ENCODE measurements around the gene TARS1. TPM values are rescaled to one million over a fixed set of nuclear protein-coding genes. Genes with fewer than 3 reads are reported as not detected.
A peak's percentile ranks its signal among the peaks of the same experiment; 100 is the strongest.

The TARS1 gene
- 100 to 1,000 TPM; 168 to 189 TPM for total RNA-seq
- polyA plus RNA-seq, result 10 to 100 TPM; 50.1 to 58.0 (median 55.6) TPM
- 56.0 to 680 (median 198) reads per million in 6 experiments for total RNA-seq

DNA sequence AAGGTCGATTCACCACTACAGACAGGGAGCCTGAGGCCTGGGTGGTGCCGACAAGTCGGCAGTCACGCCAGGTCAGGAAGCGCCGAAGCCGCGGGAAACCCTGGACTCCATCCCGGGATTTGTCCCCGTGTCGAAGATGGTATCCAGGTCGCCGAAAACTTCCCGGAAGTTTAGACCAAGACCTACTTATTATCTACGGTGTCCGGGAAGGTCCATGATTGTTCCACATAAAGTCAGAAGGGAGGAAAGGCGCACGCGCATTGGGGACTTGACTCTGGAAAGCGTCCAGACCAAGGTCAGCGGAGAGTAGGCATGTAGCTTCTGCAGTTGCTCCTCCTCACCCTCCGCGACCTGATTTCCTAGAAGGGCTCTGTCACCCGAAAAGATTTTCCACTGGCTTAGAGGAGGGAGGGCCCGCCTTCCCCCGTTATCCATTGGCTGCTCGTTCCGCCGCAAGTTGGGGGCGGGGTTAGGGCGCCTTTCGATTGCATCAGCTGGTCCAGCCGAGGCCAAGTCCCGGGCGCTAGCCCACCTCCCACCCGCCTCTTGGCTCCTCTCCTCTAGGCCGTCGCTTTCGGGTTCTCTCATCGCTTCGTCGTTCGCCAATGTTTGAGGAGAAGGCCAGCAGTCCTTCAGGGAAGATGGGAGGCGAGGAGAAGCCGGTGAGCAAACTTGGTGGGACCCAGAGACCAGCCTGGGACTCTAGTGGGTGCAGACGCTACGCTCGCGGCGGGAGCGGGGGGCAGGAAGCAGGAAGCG is at the start of gene TARS1:
Gene TARS1, plus strand, starts transcription at position 484 of the 759 bp plus-strand sequence. Its CDS starts 122 bp downstream, at position 606.
- POLR2A ChIA-PET, result interaction anchor here (0.7 kb wide), 1 partner anchor 17 kb away, joined by 3 read pairs; no protein-coding TSS in a partner anchor
- peaks cover 14 to 37% (median 31%) of the 10 kb centered on the region in 4 donors for H3K4me1 Mint-ChIP-seq
- no peaks in the 10 kb centered on the region for H3K27me3 Mint-ChIP-seq
- ATAC-seq (peak; percentile 93 to 94), DNase-seq (peak; percentile 82 to 95 (median 90))
- H3K9me3 Mint-ChIP-seq, result no peaks in the 10 kb centered on the region
- H3K27ac Mint-ChIP-seq, result no peak within 1 kb of the TSS
- peaks cover 0 to 15% (median 0%) of the 10 kb centered on the region in 3 donors for H3K36me3 Mint-ChIP-seq
- no peak within 1 kb of the TSS for H3K4me3 Mint-ChIP-seq

- no peaks in the 10 kb centered on the region for H3K4me1 Mint-ChIP-seq
- no peak for DNase-seq
- H3K27me3 Mint-ChIP-seq, result peaks cover 0 to 11% (median 2%) of the 10 kb centered on the region in 5 donors
- POLR2A ChIA-PET, result no interaction called here
- H3K4me3 Mint-ChIP-seq, result no peak overlapping the region
- no peak for ATAC-seq
- H3K9me3 Mint-ChIP-seq, result peaks cover 0 to 7% (median 4%) of the 10 kb centered on the region in 9 donors
- H3K27ac Mint-ChIP-seq, result no peak overlapping the region
- no peaks in the 10 kb centered on the region for H3K36me3 Mint-ChIP-seq
Observed at GRCh38 chr5:33398501-33398900, 42.3 kb upstream of the TARS1 start.

GRCh38 chr5:33400675-33401074 is 40.1 kb upstream of the TARS1 start:
- Mint-ChIP-seq H3K27ac (no peak overlapping the region), H3K4me3 (no peak overlapping the region), H3K4me1 (no peaks in the 10 kb centered on the region), H3K9me3 (peaks cover 0 to 12% (median 0%) of the 10 kb centered on the region in 9 donors), H3K27me3 (peaks cover 0 to 11% (median 2%) of the 10 kb centered on the region in 5 donors), H3K36me3 (no peaks in the 10 kb centered on the region)
- DNase-seq, result no peak
- no peak for ATAC-seq
- POLR2A ChIA-PET, result no interaction called here

DNA sequence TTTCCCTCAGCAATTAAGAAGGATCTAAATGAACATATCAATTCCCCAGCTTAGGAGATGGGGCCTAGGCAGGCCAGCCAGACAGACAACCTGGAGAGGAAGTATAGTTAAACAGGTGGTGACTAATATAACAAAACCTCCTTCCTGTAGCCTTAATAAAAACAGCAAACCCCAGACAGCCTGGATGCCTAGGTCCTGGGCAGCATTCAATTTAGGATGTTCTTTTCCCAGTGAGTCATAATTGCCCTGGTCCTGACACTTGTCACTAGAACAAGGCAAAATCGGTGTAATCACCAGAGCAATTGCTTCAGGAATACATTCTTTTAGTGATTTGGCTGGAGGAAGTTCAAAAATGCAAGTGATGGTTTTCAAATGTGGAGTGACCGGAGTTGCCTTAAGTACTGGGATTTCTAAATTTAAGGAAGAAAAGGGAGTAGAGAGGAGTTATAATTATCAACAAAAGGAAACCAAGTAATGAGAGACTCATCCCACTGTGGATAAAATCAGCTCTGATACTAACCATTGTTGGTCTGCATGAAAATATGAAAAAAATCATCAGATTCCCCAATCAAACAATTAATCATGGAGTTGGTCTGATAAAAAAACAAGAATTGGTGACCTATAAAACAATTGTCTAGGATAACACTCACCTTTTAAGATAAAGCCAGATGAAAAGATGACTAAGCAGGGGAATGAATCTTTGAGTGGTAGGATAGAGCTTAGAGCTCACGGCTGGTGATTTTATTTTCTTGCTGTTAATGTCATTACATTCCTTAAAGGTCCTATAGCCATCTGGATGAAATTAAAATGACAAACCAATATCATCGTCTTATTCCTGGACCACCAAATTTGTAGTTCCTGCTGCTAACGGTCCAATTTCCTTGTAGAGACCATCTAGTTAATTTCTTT is 39.0 kb upstream of the TARS1 start:
- H3K4me1 Mint-ChIP-seq, result no peaks in the 10 kb centered on the region
- H3K27ac Mint-ChIP-seq, result no peak overlapping the region
- H3K27me3 Mint-ChIP-seq, result peaks cover 0 to 12% (median 2%) of the 10 kb centered on the region in 5 donors
- ATAC-seq (no peak), DNase-seq (no peak)
- H3K36me3 Mint-ChIP-seq, result no peaks in the 10 kb centered on the region
- H3K9me3 Mint-ChIP-seq, result peaks cover 0 to 12% (median 0%) of the 10 kb centered on the region in 9 donors
- H3K4me3 Mint-ChIP-seq, result no peak overlapping the region
- POLR2A ChIA-PET, result no interaction called here

DNA sequence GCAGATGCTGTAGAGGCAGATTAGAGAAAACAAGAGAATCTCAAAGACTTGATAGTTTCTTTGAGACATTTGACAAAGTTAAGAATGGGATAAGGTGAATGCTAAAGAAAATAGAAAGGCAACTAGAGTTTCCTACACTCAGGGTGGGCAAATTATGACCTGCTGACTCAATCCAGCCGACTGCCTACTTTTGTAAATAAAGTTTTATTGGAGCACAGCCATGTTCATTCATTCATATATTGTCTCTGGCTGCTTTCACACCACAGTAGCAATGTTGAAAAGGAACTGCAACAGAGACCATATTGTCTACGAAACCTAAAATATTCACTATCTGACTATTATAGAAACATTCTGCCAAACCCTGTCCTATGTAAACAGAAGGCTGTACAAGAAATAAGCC is 37.6 kb upstream of the TARS1 start:
- Mint-ChIP-seq H3K36me3 (no peaks in the 10 kb centered on the region), H3K9me3 (peaks cover 0 to 12% (median 0%) of the 10 kb centered on the region in 9 donors), H3K27me3 (peaks cover 0 to 11% (median 2%) of the 10 kb centered on the region in 5 donors), H3K4me1 (no peaks in the 10 kb centered on the region), H3K4me3 (no peak overlapping the region), H3K27ac (no peak overlapping the region)
- ATAC-seq (no peak), DNase-seq (no peak)
- POLR2A ChIA-PET, result no interaction called here

DNA sequence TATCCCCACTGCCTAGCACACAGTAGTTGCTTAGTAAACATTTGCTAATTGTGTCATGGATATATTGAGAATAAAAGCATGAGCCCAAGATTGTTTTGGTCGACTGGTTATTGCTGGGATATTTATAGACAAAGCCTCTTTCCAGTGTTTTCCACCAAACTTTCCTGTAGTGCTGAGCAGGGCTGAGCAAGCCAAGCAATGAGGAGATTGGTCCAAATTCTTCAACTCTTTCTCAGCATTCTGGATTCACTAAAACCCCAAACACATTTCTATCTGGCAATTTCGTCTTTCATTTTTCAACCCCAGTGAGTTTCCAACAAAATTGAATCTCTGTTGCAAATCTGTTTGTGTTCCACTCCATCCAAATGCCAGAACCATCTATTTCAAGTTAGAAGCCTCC is 31.9 kb upstream of the TARS1 start:
- Mint-ChIP-seq H3K36me3 (no peaks in the 10 kb centered on the region), H3K4me1 (no peaks in the 10 kb centered on the region), H3K27me3 (peaks cover 0 to 7% (median 1%) of the 10 kb centered on the region in 5 donors), H3K4me3 (no peak overlapping the region), H3K9me3 (peaks cover 0 to 12% (median 0%) of the 10 kb centered on the region in 9 donors), H3K27ac (no peak overlapping the region)
- POLR2A ChIA-PET, result no interaction called here
- ATAC-seq (no peak), DNase-seq (no peak)

DNA sequence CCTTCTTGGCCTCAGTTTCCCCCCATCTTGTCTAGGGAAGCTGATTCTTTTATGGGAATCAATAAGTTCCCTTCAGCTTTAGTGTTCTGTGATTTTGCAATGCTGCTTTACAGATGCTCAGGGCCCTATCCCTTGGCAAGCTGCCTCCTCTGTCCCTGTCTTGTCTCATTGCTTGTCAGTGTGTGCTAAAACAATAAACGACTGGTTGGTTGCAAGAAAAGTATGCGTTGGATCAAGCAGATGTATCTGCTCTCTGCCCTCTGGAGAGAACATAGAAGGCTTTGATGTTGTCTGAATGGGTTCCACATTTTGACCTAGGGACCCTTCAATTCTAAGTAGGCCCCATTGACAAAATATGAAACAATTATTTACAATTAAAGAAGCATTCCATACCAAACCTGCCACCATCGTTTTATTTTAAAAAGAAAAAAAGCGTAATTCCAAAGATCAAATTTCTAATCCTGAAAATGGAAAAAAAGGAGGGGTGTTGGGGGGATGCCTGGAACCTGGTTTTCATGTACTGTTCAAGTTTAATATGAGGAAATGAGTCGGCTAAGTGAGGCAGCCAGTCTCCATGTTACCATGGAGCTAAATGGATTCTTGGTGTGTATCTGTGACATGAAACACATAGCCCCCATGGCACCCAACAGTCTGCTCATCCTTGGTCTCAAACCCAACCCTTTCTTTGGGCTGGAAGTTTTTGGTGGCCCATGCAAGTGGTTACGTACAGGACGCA is 31.2 kb upstream of the TARS1 start:
- H3K27me3 Mint-ChIP-seq, result peaks cover 2 to 11% (median 9%) of the 10 kb centered on the region in 5 donors
- H3K36me3 Mint-ChIP-seq, result no peaks in the 10 kb centered on the region
- no peak for DNase-seq
- POLR2A ChIA-PET, result no interaction called here
- no peak for ATAC-seq
- no peaks in the 10 kb centered on the region for H3K4me1 Mint-ChIP-seq
- H3K9me3 Mint-ChIP-seq, result peaks cover 0 to 10% (median 0%) of the 10 kb centered on the region in 9 donors
- H3K27ac Mint-ChIP-seq, result no peak overlapping the region
- H3K4me3 Mint-ChIP-seq, result no peak overlapping the region

DNA sequence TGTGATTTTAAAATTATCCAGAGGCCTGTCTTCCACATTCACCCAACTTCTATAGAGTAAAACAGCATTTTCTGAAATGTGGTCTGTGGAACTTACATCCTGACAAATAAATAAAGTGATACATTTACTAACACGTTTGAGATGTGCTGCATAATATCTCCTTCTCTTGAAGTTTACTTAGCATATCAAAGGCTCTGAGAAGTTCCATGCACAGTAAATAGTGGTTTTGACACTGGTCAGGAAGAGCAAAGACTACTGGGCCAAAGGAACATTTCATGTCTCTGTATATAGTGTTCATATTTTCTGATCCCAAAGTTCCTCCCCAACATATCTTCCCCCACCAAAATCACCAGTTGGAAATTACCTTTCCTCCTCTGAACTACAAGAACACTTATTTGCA is 30.5 kb upstream of the TARS1 start:
- Mint-ChIP-seq H3K27ac (no peak overlapping the region), H3K4me1 (no peaks in the 10 kb centered on the region), H3K36me3 (no peaks in the 10 kb centered on the region), H3K4me3 (no peak overlapping the region), H3K27me3 (peaks cover 4 to 15% (median 9%) of the 10 kb centered on the region in 5 donors), H3K9me3 (peaks cover 0 to 4% (median 0%) of the 10 kb centered on the region in 9 donors)
- DNase-seq (no peak), ATAC-seq (no peak)
- POLR2A ChIA-PET, result no interaction called here

DNA sequence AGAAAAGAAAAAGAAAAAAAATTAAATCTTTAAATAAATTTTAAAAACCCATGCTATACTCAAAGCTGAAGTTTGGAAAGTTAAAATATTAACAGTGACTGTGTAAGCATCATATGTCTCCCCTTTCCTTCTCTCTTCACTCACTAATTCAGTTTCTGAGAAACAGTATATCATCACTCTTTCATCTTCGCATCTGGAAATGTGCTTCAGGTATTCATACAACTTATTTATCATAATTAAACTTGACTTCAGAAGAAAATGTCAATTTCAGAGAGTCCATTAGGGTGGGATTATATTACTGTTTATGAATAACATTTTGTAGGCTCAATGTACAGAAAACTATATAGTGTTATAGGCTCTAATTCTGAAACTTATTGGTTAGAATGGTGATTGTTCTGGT is 29.3 kb upstream of the TARS1 start:
- no peak for ATAC-seq
- POLR2A ChIA-PET, result no interaction called here
- H3K27ac Mint-ChIP-seq, result no peak overlapping the region

GRCh38 chr5:33415811-33416354 is 24.9 kb upstream of the TARS1 start:
- POLR2A ChIA-PET, result no interaction called here
- Mint-ChIP-seq H3K4me1 (no peaks in the 10 kb centered on the region), H3K9me3 (no peaks in the 10 kb centered on the region), H3K27ac (no peak overlapping the region), H3K36me3 (no peaks in the 10 kb centered on the region), H3K4me3 (no peak overlapping the region), H3K27me3 (peaks cover 4 to 13% (median 10%) of the 10 kb centered on the region in 5 donors)
- DNase-seq (no peak), ATAC-seq (no peak)

More for the DNA sequence above, 29.3 kb upstream of the TARS1 start:
- Mint-ChIP-seq H3K9me3 (no peaks in the 10 kb centered on the region), H3K36me3 (no peaks in the 10 kb centered on the region), H3K27me3 (peaks cover 4 to 15% (median 9%) of the 10 kb centered on the region in 5 donors), H3K4me3 (no peak overlapping the region), H3K4me1 (no peaks in the 10 kb centered on the region)
- no peak for DNase-seq

- Mint-ChIP-seq H3K4me3 (no peak overlapping the region), H3K27me3 (peaks cover 4 to 15% (median 11%) of the 10 kb centered on the region in 5 donors), H3K27ac (no peak overlapping the region), H3K4me1 (no peaks in the 10 kb centered on the region), H3K9me3 (no peaks in the 10 kb centered on the region), H3K36me3 (no peaks in the 10 kb centered on the region)
- DNase-seq (no peak), ATAC-seq (no peak)
- POLR2A ChIA-PET, result no interaction called here
Observed at GRCh38 chr5:33417632-33418031, 23.1 kb upstream of the TARS1 start.

DNA sequence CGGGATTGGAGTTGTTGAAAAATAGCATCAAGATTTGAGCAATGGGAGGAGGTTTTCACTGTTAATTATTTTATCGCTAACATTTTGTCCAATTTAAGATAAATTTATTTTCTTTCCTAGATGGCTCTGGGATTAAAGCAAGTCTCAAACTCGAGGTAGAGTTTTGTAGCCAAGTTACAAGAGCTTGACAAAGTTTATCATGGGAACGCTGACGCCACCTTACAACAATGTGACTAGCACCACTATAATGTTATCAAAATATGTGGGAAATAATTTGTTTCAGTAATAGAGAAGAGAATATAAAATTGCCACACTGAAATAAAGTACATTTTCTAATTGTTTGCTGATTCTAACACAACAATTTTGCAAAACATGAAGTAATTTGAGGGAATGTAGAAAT is 19.8 kb upstream of the TARS1 start:
- H3K36me3 Mint-ChIP-seq, result no peaks in the 10 kb centered on the region
- ATAC-seq, result no peak
- H3K4me1 Mint-ChIP-seq, result no peaks in the 10 kb centered on the region
- H3K27me3 Mint-ChIP-seq, result peaks cover 0 to 6% (median 2%) of the 10 kb centered on the region in 5 donors
- no peak overlapping the region for H3K4me3 Mint-ChIP-seq
- H3K9me3 Mint-ChIP-seq, result no peaks in the 10 kb centered on the region
- no peak overlapping the region for H3K27ac Mint-ChIP-seq
- no peak for DNase-seq
- POLR2A ChIA-PET, result no interaction called here

Data from naive thymus-derived CD8-positive, alpha-beta T cell (primary cell).